ENCODE measurements around the gene SLC7A6.

DNA sequence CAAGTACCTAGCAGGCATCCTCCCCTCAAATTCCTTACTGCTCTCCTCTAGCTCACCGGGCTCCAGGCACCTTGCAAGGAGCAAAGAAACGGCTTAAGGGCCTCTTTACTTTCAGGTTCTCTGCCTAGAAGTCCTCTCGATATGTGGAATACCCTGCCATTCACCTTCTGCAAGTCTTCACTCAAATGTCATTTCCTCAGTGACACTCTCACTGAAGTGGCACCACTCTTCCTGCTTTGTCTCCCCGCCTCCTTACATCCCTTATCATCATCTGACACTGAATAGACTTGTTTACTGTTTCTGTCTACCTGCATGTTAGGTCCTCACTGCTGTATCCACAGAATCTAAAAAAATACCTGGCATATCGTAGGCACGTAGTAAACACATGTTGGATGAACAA lies 45.5 kb downstream of the SLC7A6 start:
- TF ChIP-seq, protein P1, sequence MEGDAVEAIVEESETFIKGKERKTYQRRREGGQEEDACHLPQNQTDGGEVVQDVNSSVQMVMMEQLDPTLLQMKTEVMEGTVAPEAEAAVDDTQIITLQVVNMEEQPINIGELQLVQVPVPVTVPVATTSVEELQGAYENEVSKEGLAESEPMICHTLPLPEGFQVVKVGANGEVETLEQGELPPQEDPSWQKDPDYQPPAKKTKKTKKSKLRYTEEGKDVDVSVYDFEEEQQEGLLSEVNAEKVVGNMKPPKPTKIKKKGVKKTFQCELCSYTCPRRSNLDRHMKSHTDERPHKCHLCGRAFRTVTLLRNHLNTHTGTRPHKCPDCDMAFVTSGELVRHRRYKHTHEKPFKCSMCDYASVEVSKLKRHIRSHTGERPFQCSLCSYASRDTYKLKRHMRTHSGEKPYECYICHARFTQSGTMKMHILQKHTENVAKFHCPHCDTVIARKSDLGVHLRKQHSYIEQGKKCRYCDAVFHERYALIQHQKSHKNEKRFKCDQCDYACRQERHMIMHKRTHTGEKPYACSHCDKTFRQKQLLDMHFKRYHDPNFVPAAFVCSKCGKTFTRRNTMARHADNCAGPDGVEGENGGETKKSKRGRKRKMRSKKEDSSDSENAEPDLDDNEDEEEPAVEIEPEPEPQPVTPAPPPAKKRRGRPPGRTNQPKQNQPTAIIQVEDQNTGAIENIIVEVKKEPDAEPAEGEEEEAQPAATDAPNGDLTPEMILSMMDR (conservative IDR thresholded peaks at IDR 0.05; ENCODE audit: low read length) = no peak
- no peak for TF ChIP-seq EZH2phosphoT487 (IDR thresholded peaks at IDR 0.05; ENCODE audit: borderline replicate concordance, low read depth, low read length)

Measured in OCI-LY7 (cell line).